Left ventricle myocardium inferior (tissue), 1 donor: Measurements from ENCODE around the gene TBX1. TPM values are rescaled to one million over a fixed set of nuclear protein-coding genes. Genes with fewer than 3 reads are reported as not detected.

ENCODE experiments used
- DNase-seq: peaks from one replicate; pipeline ENCODE4 v3.0.0-alpha.2; 2020
- H3K27ac ChIP-seq: fragments of 200-600 bp; replicated peaks from 2 replicates; pipeline ENCODE4 v1.8.0; 2021
- H3K27me3 ChIP-seq: fragments of 200-600 bp; 2 replicates; pipeline ENCODE4 v1.8.0; 2021; ENCODE audit warnings: low read depth
- H3K36me3 ChIP-seq: fragments of 200-600 bp; 2 replicates; pipeline ENCODE4 v1.8.0; 2021
- H3K4me1 ChIP-seq: fragments of 200-600 bp; 2 replicates; pipeline ENCODE4 v1.8.0; 2021
- H3K4me3 ChIP-seq: fragments of 200-600 bp; 2 replicates; pipeline ENCODE4 v1.8.0; 2021; ENCODE audit warnings: mild to moderate bottlenecking, moderate library complexity
- H3K9me3 ChIP-seq: fragments of 200-600 bp; replicated peaks from 2 replicates; pipeline ENCODE4 v1.8.0; 2021
- CTCF ChIP-seq: fragments of 200-600 bp; IDR thresholded peaks from 2 replicates; pipeline ENCODE4 v1.8.0; 2021; ENCODE audit warnings: antibody characterized with exemption, mild to moderate bottlenecking, borderline replicate concordance
- intact Hi-C: fragments of 100-400 bp; cut with micrococcal nuclease; formaldehyde crosslinking; loops from one replicate; pipeline ENCODE4 v1.11.0; 2022
- total RNA-seq: library from RNA; stranded (reverse); fragmentation: NEBNext Ultra II Directional; extraction: Animal tissue kit (Norgen Biotek cat#: 25700); gene quantifications from one replicate; pipeline ENCODE4 v1.2.1, GENCODE V29; 2021
- donor health status: DM: no; HTN: yes; CAD: no; lungs with severe emphysema.

Gene TBX1
- total RNA-seq, 1 donor from 2014 or later: 8.0 TPM

GRCh38 chr22:19728836-19729235 lies 31.7 kb upstream of the TBX1 start:
- peaks cover 13% of the 10 kb centered on the region for H3K4me1 ChIP-seq
- no peak for TF ChIP-seq CTCF
- intact Hi-C loops: no loop called here
- H3K27me3 ChIP-seq: peaks cover 22% of the 10 kb centered on the region
- DNase-seq: no peak
- no peaks in the 10 kb centered on the region for H3K9me3 ChIP-seq
- H3K27ac ChIP-seq: no peak overlapping the region
- H3K4me3 ChIP-seq: no peak overlapping the region
- H3K36me3 ChIP-seq: no peaks in the 10 kb centered on the region

- no peak for TF ChIP-seq CTCF
- Histone ChIP-seq H3K4me3 (no peak overlapping the region), H3K27ac (no peak overlapping the region), H3K4me1 (peaks cover 9% of the 10 kb centered on the region), H3K9me3 (no peaks in the 10 kb centered on the region), H3K27me3 (peaks cover 16% of the 10 kb centered on the region), H3K36me3 (no peaks in the 10 kb centered on the region)
- DNase-seq: no peak
- intact Hi-C loops: no loop called here
Observed at GRCh38 chr22:19729507-19729906, 31.1 kb upstream of the TBX1 start.

DNA sequence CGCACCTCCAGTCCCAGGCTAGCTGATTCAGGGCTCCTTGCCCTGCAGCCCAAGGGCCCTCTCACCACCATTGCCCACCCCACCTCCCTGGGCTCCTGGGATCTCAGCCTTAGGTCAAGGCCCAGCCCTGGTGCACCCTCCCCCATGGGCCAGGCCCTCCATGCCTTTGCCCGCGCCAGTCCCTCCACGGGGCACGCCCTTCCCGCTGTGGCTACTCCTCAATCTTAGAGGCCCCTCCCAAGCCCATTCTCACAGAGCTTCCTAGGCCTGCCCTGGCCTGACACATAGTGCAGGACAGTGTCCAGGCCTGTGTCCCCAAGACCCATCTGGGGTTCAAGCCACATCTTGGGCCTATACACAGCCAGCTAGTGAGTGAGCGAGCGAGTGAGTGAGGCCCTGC lies 30.4 kb upstream of the TBX1 start:
- intact Hi-C loops: loop anchor here (5.0 kb wide), 1 partner anchor 182 kb away; no protein-coding TSS in a partner anchor
- H3K4me3 ChIP-seq: no peak overlapping the region
- TF ChIP-seq CTCF: no peak

GRCh38 chr22:19730655-19731360 lies 29.8 kb upstream of the TBX1 start:
- Histone ChIP-seq H3K4me3 (peak overlapping the region; percentile 60), H3K27me3 (peaks cover 10% of the 10 kb centered on the region)

More for the DNA sequence above, 30.4 kb upstream of the TBX1 start:
- Histone ChIP-seq H3K9me3 (no peaks in the 10 kb centered on the region), H3K4me1 (peaks cover 9% of the 10 kb centered on the region), H3K27ac (no peak overlapping the region), H3K27me3 (peaks cover 10% of the 10 kb centered on the region), H3K36me3 (no peaks in the 10 kb centered on the region)
- no peak for DNase-seq

More at GRCh38 chr22:19730655-19731360, 29.8 kb upstream of the TBX1 start:
- peak; percentile 86 for DNase-seq
- intact Hi-C loops: loop anchor here (5.0 kb wide), 1 partner anchor 181 kb away; no protein-coding TSS in a partner anchor
- Histone ChIP-seq H3K36me3 (no peaks in the 10 kb centered on the region), H3K27ac (no peak overlapping the region), H3K4me1 (peaks cover 9% of the 10 kb centered on the region), H3K9me3 (no peaks in the 10 kb centered on the region)
- TF ChIP-seq CTCF: peak; percentile 97
